A549 (cell line): ENCODE data around the gene CDC42SE2. TPM values are rescaled to one million over a fixed set of nuclear protein-coding genes. Genes with fewer than 3 reads are reported as not detected.
A peak's percentile ranks its signal among the peaks of the same experiment; 100 is the strongest.

Source experiments
- ATAC-seq, 2 experiments: fragments of 200-7000 bp in 1 of 2; fragments of >200 bp in 1 of 2; cut with Nextera tagmentation in 1 of 2; cut with Tn5 transposase in 1 of 2; 3 replicates each; pipeline versions ENCODE4 v1.8.0 to v1.9.1; 2018 to 2020; ENCODE audit warnings: mild to moderate bottlenecking in 1 of 2, moderate library complexity in 1 of 2
- CTCF ChIA-PET: fragments of 300-600 bp; sonication (Branson Sonifier 250); formaldehyde crosslinking; extraction: SDS; loops from one replicate; lab custom pipeline; 2021; ENCODE audit warnings: antibody characterized with exemption, inconsistent platforms; lab: Yijun Ruan, JAX
- POLR2A ChIA-PET: fragments of 350-600 bp; formaldehyde crosslinking; extraction: SDS; loops from one replicate; lab custom pipeline; 2021; ENCODE audit warnings: antibody characterized with exemption, inconsistent platforms; lab: Yijun Ruan, JAX
- DNase-seq, 2 experiments: peaks; one replicate each; pipeline versions ENCODE4 v3.0.0 to v3.0.0-alpha.2; 2011 to 2016; ENCODE audit warnings: low read depth in 1 of 2, low spot score in 1 of 2
- FAIRE-seq: peaks from 2 replicates; lab custom pipeline; 2011; peaks lifted over from hg19 to GRCh38; lab: Jason Lieb, UNC
- H3K27ac ChIP-seq, 2 experiments: fragments of >200 bp; sonication (Bioruptor Twin); formaldehyde crosslinking; 3 replicates each; pipeline ENCODE4 v1.5.1; 2016 to 2017
- H3K4me1 ChIP-seq: fragments of >200 bp; sonication (Bioruptor Twin); formaldehyde crosslinking; 3 replicates; pipeline ENCODE4 v1.6.1; 2016
- H3K4me2 ChIP-seq: fragments of >200 bp; sonication (Bioruptor Twin); formaldehyde crosslinking; 3 replicates; pipeline ENCODE4 v1.6.1; 2016
- H3K4me3 ChIP-seq: fragments of >200 bp; sonication (Bioruptor Twin); formaldehyde crosslinking; 3 replicates; pipeline ENCODE4 v1.5.1; 2016
- H3K9me3 ChIP-seq: fragments of >200 bp; sonication (Bioruptor Twin); formaldehyde crosslinking; 3 replicates; pipeline ENCODE4 v1.6.1; 2016
- CEBPB ChIP-seq, 2 experiments: fragments of >200 bp in 1 of 2; sonication (Bioruptor Twin) in 1 of 2; formaldehyde crosslinking in 1 of 2; IDR thresholded peaks; 2 replicates each; pipeline ENCODE4 v1.6.1; 2012 to 2016
- CTCF ChIP-seq: fragments of >200 bp; sonication (Bioruptor Twin); formaldehyde crosslinking; IDR thresholded peaks from 3 replicates; pipeline ENCODE4 v1.5.1; 2016
- E2F6 ChIP-seq: IDR thresholded peaks from 2 replicates; pipeline ENCODE4 v1.6.1; 2012; ENCODE audit warnings: low read depth, borderline replicate concordance
- EP300 ChIP-seq, 2 experiments: fragments of >200 bp; sonication (Bioruptor Twin); formaldehyde crosslinking; IDR thresholded peaks; 2 replicates in 1 of 2; 3 replicates in 1 of 2; pipeline ENCODE4 v1.6.1; 2016 to 2017
- ESRRA ChIP-seq: fragments of 150-350 bp; IDR thresholded peaks from 2 replicates; pipeline ENCODE4 v1.6.1; 2014; ENCODE audit warnings: mild to moderate bottlenecking, low read length, borderline replicate concordance
- FOSB ChIP-seq: fragments of 250-450 bp; sonication (Bioruptor Pico); IDR thresholded peaks from 2 replicates; pipeline ENCODE4 v1.5.0; 2020; ENCODE audit warnings: mild to moderate bottlenecking, moderate library complexity
- FOSL2 ChIP-seq, 2 experiments: fragments of 450-650 bp in 1 of 2; fragments of >200 bp in 1 of 2; sonication (Bioruptor Twin) in 1 of 2; formaldehyde crosslinking; IDR thresholded peaks; 2 replicates each; pipeline versions ENCODE4 v1.5.0 to v1.6.1; 2016 to 2020; ENCODE audit warnings: mild to moderate bottlenecking in 1 of 2, moderate library complexity in 1 of 2
- HEYL ChIP-seq: fragments of 250-450 bp; sonication (Bioruptor Pico); IDR thresholded peaks from 2 replicates; pipeline ENCODE4 v1.8.0; 2021; ENCODE audit warnings: mild to moderate bottlenecking, moderate library complexity
- HOXA7 ChIP-seq: fragments of 250-450 bp; sonication (Bioruptor Pico); IDR thresholded peaks from 2 replicates; pipeline ENCODE4 v1.5.0; 2020; ENCODE audit warnings: mild to moderate bottlenecking, moderate library complexity
- HOXB13 ChIP-seq: fragments of 250-450 bp; sonication (Bioruptor Pico); IDR thresholded peaks from 2 replicates; pipeline ENCODE4 v1.5.0; 2020; ENCODE audit warnings: low read depth, mild to moderate bottlenecking, moderate library complexity
- MAFK ChIP-seq: fragments of 450-650 bp; IDR thresholded peaks from 2 replicates; pipeline ENCODE4 v1.6.1; 2014; ENCODE audit not compliant: partially characterized antibody
- MAZ ChIP-seq: fragments of 150-350 bp; IDR thresholded peaks from 2 replicates; pipeline ENCODE4 v1.6.1; 2014; ENCODE audit warnings: antibody characterized with exemption, low read depth, low read length, borderline replicate concordance
- MYC ChIP-seq: IDR thresholded peaks from 2 replicates; pipeline ENCODE4 v1.6.1; 2012; ENCODE audit warnings: mild to moderate bottlenecking, inconsistent platforms, low read length, improper control_type of control experiment, borderline replicate concordance
- POLR2A ChIP-seq: IDR thresholded peaks from 2 replicates; pipeline ENCODE4 v1.6.1; 2012; ENCODE audit warnings: mild to moderate bottlenecking, low read length
- POLR2AphosphoS2 ChIP-seq: conservative IDR thresholded peaks from 2 replicates; pipeline ENCODE4 v1.6.1; 2012; ENCODE audit warnings: low read length, improper control_type of control experiment, inconsistent platforms
- RAD21 ChIP-seq, 2 experiments: fragments of >200 bp in 1 of 2; sonication (Bioruptor Twin) in 1 of 2; formaldehyde crosslinking in 1 of 2; IDR thresholded peaks in 1 of 2; conservative IDR thresholded peaks in 1 of 2; 2 replicates in 1 of 2; 3 replicates in 1 of 2; pipeline ENCODE4 v1.6.1; 2012 to 2018; ENCODE audit warnings: inconsistent platforms in 1 of 2
- SMC3 ChIP-seq: fragments of >200 bp; sonication (Bioruptor Twin); formaldehyde crosslinking; IDR thresholded peaks from 3 replicates; pipeline ENCODE4 v1.6.1; 2018; ENCODE audit warnings: inconsistent platforms
- SREBF2 ChIP-seq: fragments of 450-650 bp; IDR thresholded peaks from 2 replicates; pipeline ENCODE4 v1.6.1; 2014; ENCODE audit warnings: mild to moderate bottlenecking, moderate library complexity
- ZSCAN20 ChIP-seq: fragments of 250-450 bp; sonication (Bioruptor Pico); IDR thresholded peaks from 2 replicates; pipeline ENCODE4 v1.8.0; 2022; ENCODE audit warnings: mild to moderate bottlenecking, moderate library complexity
- WGBS: methylation state at CpG from one replicate; pipeline ENCODE4 v1.1.6; 2017; ENCODE audit errors: missing lambda C conversion rate; 5-methylcytosine and 5-hydroxymethylcytosine counted together
- polyA plus RNA-seq, 4 experiments: library from polyadenylated mRNA; depleted of rRNA in 3 of 4; stranded (reverse); fragments of >200 nt; fragmentation: RNase III in 1 of 4; extraction: RNeasy Plus Mini Kit Qiagen cat#74134 plus additional on column Dnase treatment in 1 of 4; gene quantifications; 2 replicates in 3 of 4; 3 replicates in 1 of 4; pipeline ENCODE4 v1.2.3, GENCODE V29; 2011 to 2017

CDC42SE2 gene
- polyA plus RNA-seq, 2 of the 4 experiments (the other 2 are of a cell fraction), result 25.8 to 66.4 TPM

- no peak for DNase-seq
- Histone ChIP-seq H3K9me3 (no peaks in the 10 kb centered on the region), H3K4me2 (no peak overlapping the region), H3K4me3 (no peak overlapping the region), H3K27ac (no peak overlapping the region), H3K4me1 (no peaks in the 10 kb centered on the region)
- WGBS, result 81% methylated on average over 4 of the region's 4 CpGs
- ChIA-PET CTCF (interaction anchor here (0.6 to 2.0 kb wide), 5 partner anchors 9 to 257 kb away, joined by 3 to 7 read pairs (median 4); no protein-coding TSS in a partner anchor), POLR2A (no interaction called here)
- no peak for ATAC-seq
- FAIRE-seq, result no peak
- TF ChIP-seq FOSB (CRISPR knock-in tag), result no peak
- no peak for TF ChIP-seq MYC
- TF ChIP-seq HOXA7 (CRISPR knock-in tag), result no peak
- TF ChIP-seq MAZ, result no peak
- TF ChIP-seq HOXB13, result no peak
- no peak for TF ChIP-seq FOSL2 (IDR thresholded peaks at IDR 0.05)
- TF ChIP-seq FOSL2 (CRISPR knock-in tag; IDR thresholded peaks at IDR 0.05), result no peak
- no peak for TF ChIP-seq SMC3
- TF ChIP-seq SREBF2, result no peak
- TF ChIP-seq MAFK, result no peak
- no peak for TF ChIP-seq HEYL
- no peak for TF ChIP-seq ESRRA
- TF ChIP-seq CEBPB (IDR thresholded peaks at IDR 0.05), result no peak
Measured at GRCh38 chr5:131419877-131420276, 156.0 kb downstream of the CDC42SE2 start.

DNA sequence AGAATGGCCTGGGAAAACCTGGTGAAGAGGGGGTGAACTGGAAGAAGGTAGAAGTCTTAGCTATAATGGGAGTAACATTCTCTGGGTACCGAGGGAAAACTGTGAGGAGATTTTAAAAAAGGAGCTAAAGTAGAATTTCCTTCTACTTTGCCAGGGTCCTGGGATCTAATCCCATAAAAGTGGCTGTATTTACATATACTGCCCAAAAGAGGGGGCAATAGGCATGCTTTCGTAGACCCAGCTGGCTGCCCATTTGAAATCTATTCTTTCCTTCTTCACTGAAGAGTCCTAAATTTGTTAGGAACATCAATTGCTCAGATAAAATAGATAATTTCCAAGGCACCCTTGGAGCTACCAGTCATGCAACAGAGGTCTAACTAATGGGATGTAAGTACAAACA, 159.2 kb downstream of the CDC42SE2 start:
- POLR2A ChIA-PET, result no interaction called here
- Histone ChIP-seq H3K27ac (no peak overlapping the region), H3K4me2 (no peak overlapping the region), H3K4me3 (no peak overlapping the region), H3K4me1 (no peaks in the 10 kb centered on the region), H3K9me3 (no peaks in the 10 kb centered on the region)
- ATAC-seq, result peak; percentile 66 to 84; a peak in 5 of 6 replicates
- CTCF ChIA-PET, result interaction anchor here (0.6 to 4.7 kb wide), 26 partner anchors 8 to 823 kb away, joined by 3 to 55 read pairs (median 4); no protein-coding TSS in a partner anchor
- peak; percentile 13 to 27 for DNase-seq
- TF ChIP-seq ZSCAN20 (CRISPR knock-in tag) (no peak), EP300 (IDR thresholded peaks at IDR 0.05) (no peak), POLR2A (no peak), RAD21 (conservative IDR thresholded peaks at IDR 0.05 in 1 of 2, IDR thresholded peaks at IDR 0.05 in 1 of 2) (peak; percentile 68 to 71), SMC3 (peak; percentile 45), CTCF (peak; percentile 53; the same call in 2 of the 3 replicates)
- WGBS, result 52% methylated on average over 2 of the region's 2 CpGs
- FAIRE-seq, result no peak

GRCh38 chr5:131426011-131426410, 162.2 kb downstream of the CDC42SE2 start:
- POLR2A ChIA-PET, result no interaction called here
- ATAC-seq, result no peak
- H3K4me2 ChIP-seq, result no peak overlapping the region
- H3K27ac ChIP-seq, result no peak overlapping the region
- 95% methylated on average over 1 of the region's 1 CpG for WGBS
- DNase-seq, result no peak
- no peak for FAIRE-seq
- no peaks in the 10 kb centered on the region for H3K9me3 ChIP-seq
- TF ChIP-seq E2F6, result no peak
- no peak for TF ChIP-seq POLR2AphosphoS2
- TF ChIP-seq, all 56 proteins: peak for 0
- no peaks in the 10 kb centered on the region for H3K4me1 ChIP-seq
- CTCF ChIA-PET, result interaction anchor here (0.6 to 1.0 kb wide), 2 partner anchors 11 to 79 kb away, joined by 3 read pairs; no protein-coding TSS in a partner anchor
- H3K4me3 ChIP-seq, result no peak overlapping the region
